Left ventricle myocardium inferior (tissue), 1 donor: ENCODE results near the gene TMPRSS11D. TPM values are rescaled to one million over a fixed set of nuclear protein-coding genes. Genes with fewer than 3 reads are reported as not detected.

Experiments
- DNase-seq: peaks from one replicate; pipeline ENCODE4 v3.0.0-alpha.2; 2020
- H3K27ac ChIP-seq: fragments of 200-600 bp; replicated peaks from 2 replicates; pipeline ENCODE4 v1.8.0; 2021
- H3K27me3 ChIP-seq: fragments of 200-600 bp; 2 replicates; pipeline ENCODE4 v1.8.0; 2021; ENCODE audit warnings: low read depth
- H3K36me3 ChIP-seq: fragments of 200-600 bp; 2 replicates; pipeline ENCODE4 v1.8.0; 2021
- H3K4me1 ChIP-seq: fragments of 200-600 bp; 2 replicates; pipeline ENCODE4 v1.8.0; 2021
- H3K4me3 ChIP-seq: fragments of 200-600 bp; 2 replicates; pipeline ENCODE4 v1.8.0; 2021; ENCODE audit warnings: mild to moderate bottlenecking, moderate library complexity
- H3K9me3 ChIP-seq: fragments of 200-600 bp; replicated peaks from 2 replicates; pipeline ENCODE4 v1.8.0; 2021
- CTCF ChIP-seq: fragments of 200-600 bp; IDR thresholded peaks from 2 replicates; pipeline ENCODE4 v1.8.0; 2021; ENCODE audit warnings: antibody characterized with exemption, mild to moderate bottlenecking, borderline replicate concordance
- intact Hi-C: fragments of 100-400 bp; cut with micrococcal nuclease; formaldehyde crosslinking; loops from one replicate; pipeline ENCODE4 v1.11.0; 2022
- total RNA-seq: library from RNA; stranded (reverse); fragmentation: NEBNext Ultra II Directional; extraction: Animal tissue kit (Norgen Biotek cat#: 25700); gene quantifications from one replicate; pipeline ENCODE4 v1.2.1, GENCODE V29; 2021
- donor health status: DM: no; HTN: yes; CAD: no; lungs with severe emphysema.

Gene TMPRSS11D
- total RNA-seq, 1 donor from 2014 or later = not detected

- Histone ChIP-seq H3K27me3 (no peaks in the 10 kb centered on the region), H3K27ac (no peak overlapping the region), H3K36me3 (no peaks in the 10 kb centered on the region), H3K4me3 (no peak overlapping the region), H3K4me1 (no peaks in the 10 kb centered on the region), H3K9me3 (no peaks in the 10 kb centered on the region)
- intact Hi-C loops = no loop called here
- no peak for DNase-seq
- TF ChIP-seq CTCF = no peak
These were observed 10.7 kb downstream of the TMPRSS11D start for GRCh38 chr4:67873116-67873515.

GRCh38 chr4:67871867-67872266, 11.9 kb downstream of the TMPRSS11D start:
- no peaks in the 10 kb centered on the region for H3K4me1 ChIP-seq
- H3K4me3 ChIP-seq = no peak overlapping the region
- peak; percentile 16 for TF ChIP-seq CTCF
- H3K27me3 ChIP-seq = no peaks in the 10 kb centered on the region
- no peak for DNase-seq
- H3K27ac ChIP-seq = no peak overlapping the region
- H3K36me3 ChIP-seq = no peaks in the 10 kb centered on the region
- H3K9me3 ChIP-seq = peaks cover 3% of the 10 kb centered on the region
- intact Hi-C loops = no loop called here

GRCh38 chr4:67869580-67870190, 14.1 kb downstream of the TMPRSS11D start:
- no peak for DNase-seq
- Histone ChIP-seq H3K36me3 (no peaks in the 10 kb centered on the region), H3K4me1 (no peaks in the 10 kb centered on the region), H3K27ac (no peak overlapping the region), H3K4me3 (no peak overlapping the region), H3K9me3 (peaks cover 16% of the 10 kb centered on the region), H3K27me3 (no peaks in the 10 kb centered on the region)
- TF ChIP-seq CTCF = no peak
- intact Hi-C loops = no loop called here

GRCh38 chr4:67861513-67861912, 22.3 kb downstream of the TMPRSS11D start:
- H3K36me3 ChIP-seq = no peaks in the 10 kb centered on the region
- no peak for DNase-seq
- no peak overlapping the region for H3K4me3 ChIP-seq
- H3K4me1 ChIP-seq = no peaks in the 10 kb centered on the region
- no peak overlapping the region for H3K27ac ChIP-seq
- peaks cover 9% of the 10 kb centered on the region for H3K9me3 ChIP-seq
- TF ChIP-seq CTCF = no peak
- intact Hi-C loops = no loop called here
- H3K27me3 ChIP-seq = no peaks in the 10 kb centered on the region

GRCh38 chr4:67853336-67853735, 30.5 kb downstream of the TMPRSS11D start:
- intact Hi-C loops = no loop called here
- H3K9me3 ChIP-seq = peaks cover 5% of the 10 kb centered on the region
- TF ChIP-seq CTCF = no peak
- no peaks in the 10 kb centered on the region for H3K36me3 ChIP-seq
- DNase-seq = no peak
- no peaks in the 10 kb centered on the region for H3K4me1 ChIP-seq
- H3K4me3 ChIP-seq = no peak overlapping the region
- no peak overlapping the region for H3K27ac ChIP-seq
- no peaks in the 10 kb centered on the region for H3K27me3 ChIP-seq
